ENCODE measurements around the gene TMEM131. TPM values are rescaled to one million over a fixed set of nuclear protein-coding genes. Genes with fewer than 3 reads are reported as not detected.
"Not testable (repeated sequence)": the region's sequence is repeated elsewhere in the genome, so short reads cannot be mapped to it uniquely, and the experiment has no call there.

TMEM131 gene
- total and polyA plus RNA-seq, 10 of the 15 experiments (the other 5 are each of a cell fraction or from before 2014, with no cell fraction given), result 6.0 to 48.2 (median 23.2) TPM

- TF ChIP-seq, protein P1, sequence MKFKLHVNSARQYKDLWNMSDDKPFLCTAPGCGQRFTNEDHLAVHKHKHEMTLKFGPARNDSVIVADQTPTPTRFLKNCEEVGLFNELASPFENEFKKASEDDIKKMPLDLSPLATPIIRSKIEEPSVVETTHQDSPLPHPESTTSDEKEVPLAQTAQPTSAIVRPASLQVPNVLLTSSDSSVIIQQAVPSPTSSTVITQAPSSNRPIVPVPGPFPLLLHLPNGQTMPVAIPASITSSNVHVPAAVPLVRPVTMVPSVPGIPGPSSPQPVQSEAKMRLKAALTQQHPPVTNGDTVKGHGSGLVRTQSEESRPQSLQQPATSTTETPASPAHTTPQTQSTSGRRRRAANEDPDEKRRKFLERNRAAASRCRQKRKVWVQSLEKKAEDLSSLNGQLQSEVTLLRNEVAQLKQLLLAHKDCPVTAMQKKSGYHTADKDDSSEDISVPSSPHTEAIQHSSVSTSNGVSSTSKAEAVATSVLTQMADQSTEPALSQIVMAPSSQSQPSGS (IDR thresholded peaks at IDR 0.05; ENCODE audit: low read length), result no peak
- TF ChIP-seq RAD21 (IDR thresholded peaks at IDR 0.05; ENCODE audit: insufficient read depth, low read depth, low read length) (peak; percentile 36; the same call in 1 of the 2 replicates), BCLAF1 (IDR thresholded peaks at IDR 0.05) (no peak), SREBF1 (IDR thresholded peaks at IDR 0.05; ENCODE audit: low read length) (no peak)
These were observed 29.8 kb upstream of the TMEM131 start (continued) for GRCh38 chr2:98025481-98026037.

DNA sequence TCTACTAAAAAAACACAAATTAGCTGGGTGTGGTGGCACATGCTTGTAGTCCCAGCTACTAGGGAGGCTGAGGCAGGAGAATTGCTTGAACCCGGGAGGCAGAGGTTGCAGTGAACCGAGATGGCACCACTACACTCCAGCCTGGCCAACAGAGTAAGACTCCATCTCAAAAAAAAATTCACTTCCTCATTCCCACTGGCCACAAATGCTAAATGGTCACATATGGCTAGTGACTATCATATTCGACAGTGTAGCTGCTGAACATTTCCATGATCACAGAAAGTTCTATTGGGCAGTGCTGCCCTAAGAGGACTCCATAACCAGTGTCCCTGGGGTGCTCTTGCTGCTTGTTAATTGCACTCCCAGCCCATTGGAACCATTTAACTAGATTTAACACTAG lies 26.3 kb upstream of the TMEM131 start:
- ChIA-PET RAD21 (ENCODE audit: unreplicated experiment) (interaction anchor here (1.3 kb wide), 1 partner anchor 10 kb away, joined by 4 read pairs; no protein-coding TSS in a partner anchor), SMC1A (ENCODE audit: uncharacterized antibody, unreplicated experiment) (interaction anchor here (0.7 to 2.5 kb wide), 4 partner anchors 9 to 152 kb away, joined by 3 to 18 read pairs (median 4); no protein-coding TSS in a partner anchor), POLR2A (interaction anchor here (0.6 to 0.8 kb wide), 2 partner anchors 9 to 72 kb away, joined by 3 to 7 read pairs; no protein-coding TSS in a partner anchor), CTCF (interaction anchor here (1.0 to 1.2 kb wide), 3 partner anchors 69 to 152 kb away, joined by 3 read pairs; no protein-coding TSS in a partner anchor)
- H2AFZ ChIP-seq (ENCODE audit: control insufficient read depth, low read depth, low read length); BruUV-seq (replicated peaks); H3K27ac ChIP-seq (ENCODE audit: control insufficient read depth, insufficient read depth); H3K4me3 ChIP-seq; H3K36me3 ChIP-seq (ENCODE audit: control insufficient read depth in 2 of 2, insufficient read depth in 2 of 2, low read length in 1 of 2); intact Hi-C loops (cut with micrococcal nuclease; ENCODE audit: unreplicated experiment); H4K20me1 ChIP-seq (ENCODE audit: control insufficient read depth, insufficient read depth); FAIRE-seq; H3K9ac ChIP-seq (ENCODE audit: control insufficient read depth, insufficient read depth, low read length); H3K27me3 ChIP-seq (replicated peaks in 1 of 2; ENCODE audit: control insufficient read depth in 2 of 2, insufficient read depth in 2 of 2, low read length in 1 of 2); H3K9me3 ChIP-seq (replicated peaks; ENCODE audit: control insufficient read depth, insufficient read depth, low read length); H3K79me2 ChIP-seq (ENCODE audit: control insufficient read depth, insufficient read depth, low read length); ATAC-seq; DNase-seq (ENCODE audit: low read depth, low spot score); H3K4me2 ChIP-seq (ENCODE audit: control insufficient read depth, insufficient read depth): not testable (repeated sequence)
- peaks cover 21% of the 10 kb centered on the region for H3K4me1 ChIP-seq (ENCODE audit: control insufficient read depth, insufficient read depth, low read length)
- 64% methylated on average over 3 of the region's 3 CpGs for WGBS (ENCODE audit: insufficient coverage, insufficient replicate concordance, low lambda C conversion rate, missing lambda C conversion rate)
- peak; percentile 56; the same call in 1 of the 2 replicates for TF ChIP-seq SPI1 (IDR thresholded peaks at IDR 0.05; ENCODE audit: borderline replicate concordance, insufficient read depth, low read depth, low read length)
- in situ Hi-C loops (cut with MboI), result loop anchor here (25.0 kb wide), 1 partner anchor 1960 kb away; no protein-coding TSS in a partner anchor

Measured in GM12878 (cell line).